HG02798 (cell line): Measurements from ENCODE around the gene ATG9B.
A peak's percentile ranks its signal among the peaks of the same experiment; 100 is the strongest.

Experiments used
- ATAC-seq: cut with Tn5 transposase; IDR thresholded peaks from one replicate; pipeline ENCODE4 v1.9.1; 2021; ENCODE audit warnings: mild to moderate bottlenecking; ENCODE audit not compliant: unreplicated experiment, poor library complexity

ATG9B gene

DNA sequence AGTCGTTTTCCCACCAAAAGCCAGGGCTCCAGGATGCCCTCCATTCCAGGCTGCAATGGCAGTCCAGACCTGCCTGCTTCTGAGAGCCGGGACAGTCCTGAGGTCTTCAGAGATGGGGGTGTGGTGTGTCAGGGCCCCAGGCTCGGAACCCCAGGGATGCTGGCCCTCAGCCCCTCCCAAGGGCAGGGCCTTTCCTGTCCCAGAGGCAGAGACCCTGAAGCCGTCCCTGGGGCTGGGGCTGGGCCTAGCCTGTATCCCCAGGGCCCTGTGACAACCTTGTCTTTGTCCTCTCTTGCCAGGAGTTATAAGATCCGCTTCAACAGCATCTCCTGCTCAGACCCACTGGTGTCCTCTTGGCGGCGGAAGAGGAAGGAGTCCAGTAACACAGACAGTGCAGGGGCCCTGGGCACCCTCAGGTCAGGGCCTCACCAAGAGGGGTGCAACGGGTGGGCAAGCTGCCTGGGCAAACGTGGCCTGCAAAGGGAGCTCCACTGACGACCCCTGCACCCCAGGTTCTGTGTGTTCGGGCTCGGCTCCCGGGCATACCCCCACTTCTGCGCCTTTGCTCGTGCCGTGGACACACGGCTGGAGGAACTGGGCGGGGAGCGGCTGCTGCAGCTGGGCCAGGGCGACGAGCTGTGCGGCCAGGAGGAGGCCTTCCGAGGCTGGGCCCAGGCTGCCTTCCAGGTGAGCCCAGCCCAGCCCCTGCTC lies 17.5 kb downstream of the ATG9B start:
- no peak for ATAC-seq

- ATAC-seq = no peak
Measured at GRCh38 chr7:151005566-151005965, 18.7 kb downstream of the ATG9B start.

DNA sequence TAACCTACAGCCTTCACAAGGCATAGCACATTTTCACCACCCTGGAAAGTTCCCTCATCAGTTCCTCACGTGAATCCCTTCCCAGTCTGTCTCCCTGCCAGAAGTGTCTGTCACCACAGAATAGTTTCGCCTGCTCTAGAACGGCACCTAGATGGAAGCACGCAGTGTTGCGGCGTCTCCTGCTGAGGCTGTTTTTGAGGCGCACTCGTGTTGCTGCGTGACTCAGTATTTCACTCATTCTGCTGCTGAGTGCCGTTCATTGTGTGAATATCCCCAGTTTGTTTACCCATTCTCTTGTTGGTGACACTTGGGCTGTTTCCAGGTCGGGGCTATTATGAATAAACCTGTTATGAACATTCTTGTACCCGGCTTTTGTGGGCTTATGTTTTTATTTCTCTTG lies 20.7 kb downstream of the ATG9B start:
- ATAC-seq = no peak

DNA sequence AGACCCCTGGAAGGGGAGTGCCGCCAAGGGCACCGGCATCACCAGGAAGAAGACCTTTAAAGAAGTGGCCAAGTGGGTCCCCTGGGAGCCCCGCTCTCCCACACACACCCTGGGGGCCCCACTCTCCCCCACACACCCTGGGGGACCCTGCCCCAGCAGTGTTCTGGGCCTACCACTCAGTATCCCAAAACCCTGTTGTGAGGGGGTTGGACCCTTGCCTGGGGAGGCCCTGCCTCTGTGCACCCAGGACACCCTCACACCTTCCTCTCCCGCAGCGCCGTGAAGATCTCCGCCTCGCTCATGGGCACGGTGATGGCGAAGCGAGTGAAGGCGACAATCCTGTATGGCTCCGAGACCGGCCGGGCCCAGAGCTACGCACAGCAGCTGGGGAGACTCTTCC lies 22.7 kb downstream of the ATG9B start:
- ATAC-seq = no peak

- no peak for ATAC-seq
Measured at GRCh38 chr7:151000897-151001495, 23.3 kb downstream of the ATG9B start.

DNA sequence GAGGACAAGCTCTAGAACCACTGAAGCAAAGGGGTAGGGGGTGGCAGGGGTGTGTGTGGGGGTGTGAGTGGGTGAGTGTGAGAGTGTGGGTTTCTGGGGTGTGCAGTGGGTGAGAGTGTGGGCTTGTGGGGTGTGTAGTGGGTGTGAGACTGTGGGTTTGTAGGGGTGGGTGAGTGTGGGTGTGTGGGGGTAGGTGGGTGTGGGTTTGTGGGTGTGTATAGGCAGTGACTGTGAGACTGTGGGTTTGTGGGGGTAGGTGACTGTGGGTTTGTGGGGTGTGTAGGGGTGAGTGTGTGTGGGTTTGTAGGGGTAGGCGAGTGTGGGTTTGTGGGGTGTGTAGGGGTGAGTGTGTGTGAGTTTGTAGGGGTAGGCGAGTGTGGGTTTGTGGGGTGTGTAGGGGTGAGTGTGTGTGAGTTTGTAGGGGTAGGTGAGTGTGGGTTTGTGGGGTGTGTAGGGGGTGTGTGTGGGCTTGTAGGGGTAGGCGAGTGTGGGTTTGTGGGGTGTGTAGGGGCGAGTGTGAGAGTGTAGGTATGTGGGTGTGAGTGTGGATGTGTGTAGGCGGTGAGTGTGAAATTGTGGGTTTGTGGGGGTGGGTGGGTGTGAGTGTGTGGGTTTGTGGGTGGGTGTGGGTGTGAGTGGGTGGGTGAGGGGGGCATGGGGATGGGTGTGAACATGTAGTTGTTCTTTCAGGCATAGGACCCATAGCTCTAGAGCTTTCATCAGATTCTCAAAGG lies 24.6 kb downstream of the ATG9B start:
- no peak for ATAC-seq

- no peak for ATAC-seq
Measured at GRCh38 chr7:150999001-150999400, 25.3 kb downstream of the ATG9B start.

DNA sequence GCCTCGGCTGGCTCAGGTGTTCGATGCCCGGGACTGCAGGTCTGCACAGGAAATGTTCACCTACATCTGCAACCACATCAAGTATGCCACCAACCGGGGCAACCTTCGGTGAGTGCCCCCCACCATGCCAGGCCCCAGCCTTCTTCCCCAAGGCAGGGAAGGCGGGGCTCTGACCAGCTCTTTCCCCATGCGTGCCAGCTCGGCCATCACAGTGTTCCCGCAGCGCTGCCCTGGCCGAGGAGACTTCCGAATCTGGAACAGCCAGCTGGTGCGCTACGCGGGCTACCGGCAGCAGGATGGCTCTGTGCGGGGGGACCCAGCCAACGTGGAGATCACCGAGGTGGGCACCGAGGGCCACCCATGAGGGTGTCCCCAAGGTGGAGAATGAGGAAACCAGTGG lies 26.0 kb downstream of the ATG9B start:
- ATAC-seq = no peak

GRCh38 chr7:150997817-150998216 lies 26.5 kb downstream of the ATG9B start:
- no peak for ATAC-seq

DNA sequence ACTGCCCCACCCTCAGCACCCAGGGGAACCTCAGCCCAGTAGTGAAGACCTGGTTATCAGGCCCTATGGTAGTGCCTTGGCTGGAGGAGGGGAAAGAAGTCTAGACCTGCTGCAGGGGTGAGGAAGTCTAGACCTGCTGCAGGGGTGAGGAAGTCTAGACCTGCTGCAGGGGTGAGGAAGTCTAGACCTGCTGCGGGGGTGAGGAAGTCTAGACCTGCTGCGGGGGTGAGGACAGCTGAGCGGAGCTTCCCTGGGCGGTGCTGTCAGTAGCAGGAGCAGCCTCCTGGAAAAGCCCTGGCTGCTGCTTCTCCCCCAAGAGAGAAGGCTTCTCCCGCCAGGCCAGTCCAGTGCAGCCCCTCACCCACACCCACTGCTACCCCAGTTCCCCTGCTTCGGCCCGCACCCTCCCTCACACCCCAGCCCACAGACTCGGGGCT lies 27.2 kb downstream of the ATG9B start:
- ATAC-seq = no peak

DNA sequence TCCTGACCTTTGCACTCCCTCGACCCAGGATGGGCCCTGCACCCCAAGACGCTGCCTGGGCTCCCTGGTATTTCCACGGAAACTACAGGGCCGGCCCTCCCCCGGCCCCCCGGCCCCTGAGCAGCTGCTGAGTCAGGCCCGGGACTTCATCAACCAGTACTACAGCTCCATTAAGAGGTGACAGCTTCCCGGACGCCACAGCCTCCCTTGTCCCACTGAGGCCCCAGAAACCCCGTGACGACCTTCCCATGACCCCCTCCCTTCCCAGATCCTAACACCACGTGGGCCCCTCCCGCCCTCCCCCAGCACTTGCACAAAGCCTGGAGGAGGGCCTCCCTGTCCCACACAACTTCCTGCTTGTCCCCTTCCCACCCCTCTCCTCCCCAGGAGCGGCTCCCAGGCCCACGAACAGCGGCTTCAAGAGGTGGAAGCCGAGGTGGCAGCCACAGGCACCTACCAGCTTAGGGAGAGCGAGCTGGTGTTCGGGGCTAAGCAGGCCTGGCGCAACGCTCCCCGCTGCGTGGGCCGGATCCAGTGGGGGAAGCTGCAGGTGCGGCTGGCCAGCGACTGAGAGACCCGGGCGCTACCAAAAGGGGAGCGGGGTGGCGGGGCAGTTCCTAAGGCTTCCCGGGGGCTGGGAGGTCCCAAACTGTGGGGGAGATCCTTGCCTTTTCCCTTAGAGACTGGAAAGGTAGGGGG lies 27.8 kb downstream of the ATG9B start:
- ATAC-seq = no peak

DNA sequence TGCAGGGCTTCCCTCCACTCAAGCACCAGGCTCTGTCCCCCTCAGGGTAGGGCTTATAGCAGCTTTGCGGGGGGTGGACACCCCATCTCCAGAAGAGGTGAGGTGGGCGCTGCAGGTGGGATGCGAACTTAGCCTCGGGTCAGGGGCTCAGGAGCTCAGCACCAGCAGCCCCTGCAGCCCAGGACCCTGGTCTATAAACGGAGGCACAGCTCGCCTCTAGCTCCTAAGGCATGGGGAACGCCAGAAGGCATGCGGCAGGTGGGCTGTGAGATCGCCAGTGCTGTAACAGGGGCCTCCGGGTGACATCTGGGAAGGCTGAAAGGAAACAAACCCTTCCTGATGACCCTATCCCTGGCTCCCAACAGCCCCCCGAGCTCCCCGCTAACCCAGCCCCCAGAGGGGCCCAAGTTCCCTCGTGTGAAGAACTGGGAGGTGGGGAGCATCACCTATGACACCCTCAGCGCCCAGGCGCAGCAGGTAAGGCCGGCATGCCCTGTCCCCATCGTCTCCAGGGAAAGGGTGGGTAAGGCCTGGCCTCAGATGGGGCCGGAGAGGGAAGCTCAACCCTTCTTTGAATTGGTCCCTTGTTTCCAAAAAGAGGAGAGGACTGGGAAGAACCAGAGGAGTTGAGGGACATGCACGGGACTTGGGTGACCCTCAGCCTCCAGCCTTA lies 29.3 kb downstream of the ATG9B start:
- no peak for ATAC-seq

GRCh38 chr7:150994141-150994837 lies 30.0 kb downstream of the ATG9B start:
- ATAC-seq = no peak

DNA sequence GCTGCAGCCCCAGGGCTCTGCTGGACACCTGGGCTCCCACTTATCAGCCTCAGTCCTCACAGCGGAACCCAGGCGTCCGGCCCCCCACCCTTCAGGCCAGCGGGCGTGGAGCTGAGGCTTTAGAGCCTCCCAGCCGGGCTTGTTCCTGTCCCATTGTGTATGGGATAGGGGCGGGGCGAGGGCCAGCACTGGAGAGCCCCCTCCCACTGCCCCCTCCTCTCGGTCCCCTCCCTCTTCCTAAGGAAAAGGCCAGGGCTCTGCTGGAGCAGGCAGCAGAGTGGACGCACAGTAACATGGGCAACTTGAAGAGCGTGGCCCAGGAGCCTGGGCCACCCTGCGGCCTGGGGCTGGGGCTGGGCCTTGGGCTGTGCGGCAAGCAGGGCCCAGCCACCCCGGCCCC lies 30.8 kb downstream of the ATG9B start:
- no peak for ATAC-seq

GRCh38 chr7:150992833-150993302 lies 31.4 kb downstream of the ATG9B start:
- ATAC-seq = peak; percentile 74

DNA sequence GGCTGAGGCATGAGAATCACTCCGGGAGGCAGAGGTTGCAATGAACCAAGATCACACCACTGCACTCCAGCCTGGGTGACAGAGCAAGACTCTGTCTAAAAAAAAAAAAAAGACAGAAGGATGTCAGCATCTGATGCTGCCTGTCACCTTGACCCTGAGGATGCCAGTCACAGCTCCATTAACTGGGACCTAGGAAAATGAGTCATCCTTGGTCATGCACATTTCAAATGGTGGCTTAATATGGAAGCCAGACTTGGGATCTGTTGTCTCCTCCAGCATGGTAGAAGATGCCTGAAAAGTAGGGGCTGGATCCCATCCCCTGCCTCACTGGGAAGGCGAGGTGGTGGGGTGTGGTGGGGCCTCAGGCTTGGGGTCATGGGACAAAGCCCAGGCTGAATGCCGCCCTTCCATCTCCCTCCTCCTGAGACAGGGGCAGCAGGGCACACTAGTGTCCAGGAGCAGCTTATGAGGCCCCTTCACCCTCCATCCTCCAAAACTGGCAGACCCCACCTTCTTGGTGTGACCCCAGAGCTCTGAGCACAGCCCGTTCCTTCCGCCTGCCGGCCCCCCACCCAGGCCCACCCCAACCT lies 32.1 kb downstream of the ATG9B start:
- no peak for ATAC-seq

- no peak for ATAC-seq
Measured at GRCh38 chr7:150990416-150991186, 33.7 kb downstream of the ATG9B start, which contains the start of gene NOS3. Gene NOS3 (plus strand): TSS chr7:150991017. CDS start chr7:150993804, 2,787 bp downstream.

- ATAC-seq = no peak
Measured at GRCh38 chr7:150989456-150989855, 34.8 kb downstream of the ATG9B start.
